AML-193 (cell line): Measurements from ENCODE around the gene TOGARAM1.
A peak's percentile ranks its signal among the peaks of the same experiment; 100 is the strongest.

ENCODE experiments used
- DNase-seq, 2 experiments: peaks; one replicate each; lab custom pipeline; 2025; lab: John Stamatoyannopoulos, UW

Gene TOGARAM1

DNA sequence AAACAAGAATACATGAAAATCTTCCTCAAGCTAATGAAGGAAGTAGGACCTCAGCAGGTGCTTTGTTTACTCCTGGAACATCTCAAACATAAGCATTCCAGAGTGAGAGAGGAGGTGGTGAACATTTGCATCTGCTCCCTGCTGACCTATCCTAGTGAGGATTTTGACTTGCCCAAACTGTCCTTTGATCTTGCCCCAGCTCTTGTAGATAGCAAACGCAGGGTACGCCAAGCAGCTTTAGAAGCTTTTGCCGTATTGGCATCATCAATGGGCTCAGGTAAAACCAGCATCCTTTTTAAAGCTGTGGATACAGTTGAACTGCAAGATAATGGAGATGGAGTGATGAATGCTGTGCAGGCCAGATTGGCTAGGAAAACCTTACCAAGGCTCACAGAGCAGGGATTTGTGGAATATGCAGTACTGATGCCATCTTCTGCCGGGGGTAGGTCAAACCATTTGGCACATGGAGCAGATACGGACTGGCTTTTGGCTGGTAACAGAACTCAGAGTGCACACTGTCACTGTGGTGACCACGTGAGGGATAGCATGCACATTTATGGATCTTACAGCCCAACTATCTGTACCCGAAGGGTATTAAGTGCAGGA lies 1.9 kb downstream of the TOGARAM1 start:
- no peak for DNase-seq

DNA sequence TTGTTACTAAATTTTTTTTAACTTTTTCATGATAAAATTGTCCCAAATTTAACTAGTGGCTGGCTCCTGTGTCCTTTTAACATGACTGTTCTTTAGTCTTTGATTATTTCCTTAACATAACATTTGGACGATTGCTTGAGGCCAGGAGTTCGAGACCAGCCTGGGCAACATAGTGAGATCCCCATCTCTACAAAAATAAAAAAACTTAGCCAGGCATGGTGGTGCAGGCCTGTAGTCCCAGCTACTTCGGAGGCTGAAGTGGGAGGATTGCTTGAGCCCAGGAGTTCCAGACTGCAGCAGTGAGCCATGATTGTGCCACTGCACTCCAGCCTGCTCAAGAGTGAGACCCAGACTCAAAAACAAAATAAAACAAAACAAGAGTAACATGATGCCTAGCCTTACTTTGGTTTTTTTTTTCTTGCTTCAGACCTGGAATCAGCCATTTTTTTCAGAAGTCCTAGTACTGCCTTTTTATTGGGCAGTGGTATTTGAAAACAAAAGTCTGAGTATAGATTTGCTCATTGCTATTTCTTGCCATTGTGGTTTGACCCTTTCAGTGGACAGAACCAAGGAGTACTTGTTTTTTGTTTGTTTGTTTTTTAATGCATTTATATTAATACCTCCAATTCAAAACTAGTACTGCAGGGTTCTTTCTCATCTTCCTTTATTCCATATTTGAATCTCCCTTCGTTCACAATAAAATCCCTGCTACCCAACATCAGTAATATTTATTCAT lies 4.8 kb downstream of the TOGARAM1 start:
- no peak for DNase-seq

- DNase-seq, result no peak
These were observed 6.7 kb downstream of the TOGARAM1 start for GRCh38 chr14:44968714-44969113.

DNA sequence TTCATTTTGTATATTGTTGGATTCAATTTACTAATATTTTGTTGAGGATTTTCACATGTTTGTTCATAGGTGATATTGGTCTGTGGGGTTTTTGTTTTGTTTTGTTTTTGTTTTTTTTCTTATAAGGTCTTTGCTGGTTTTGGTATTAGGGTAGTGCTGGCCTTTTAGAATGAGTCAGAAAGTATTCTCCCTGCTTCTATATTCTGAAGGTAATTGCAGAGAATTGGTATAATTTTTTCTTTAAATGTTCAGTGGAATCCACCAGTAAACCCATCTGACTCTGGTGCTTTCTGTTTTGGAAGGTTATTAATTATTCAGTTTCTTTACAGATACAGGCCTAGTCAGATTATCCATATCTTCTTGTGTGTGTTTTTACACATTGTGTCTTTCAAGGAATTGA lies 8.9 kb downstream of the TOGARAM1 start:
- no peak for DNase-seq

DNA sequence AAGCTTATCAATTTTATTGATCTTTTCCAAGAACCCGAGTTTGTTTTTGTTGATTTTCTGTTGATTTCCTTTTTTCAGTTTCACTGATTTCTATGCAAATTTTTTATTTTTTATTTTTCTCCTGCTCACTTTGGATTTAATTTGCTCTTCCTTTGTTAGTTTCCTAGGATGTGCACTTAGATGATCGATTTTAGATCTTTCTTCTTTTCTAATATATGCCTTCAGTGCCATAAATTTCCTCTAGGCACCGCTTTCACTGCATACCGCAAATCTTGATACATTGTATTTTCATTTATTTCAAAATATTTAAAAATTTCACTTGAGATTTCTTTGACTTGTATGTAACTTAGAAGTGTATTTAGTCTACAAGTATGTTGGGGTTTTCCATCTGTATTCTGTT lies 9.5 kb downstream of the TOGARAM1 start:
- no peak for DNase-seq

DNA sequence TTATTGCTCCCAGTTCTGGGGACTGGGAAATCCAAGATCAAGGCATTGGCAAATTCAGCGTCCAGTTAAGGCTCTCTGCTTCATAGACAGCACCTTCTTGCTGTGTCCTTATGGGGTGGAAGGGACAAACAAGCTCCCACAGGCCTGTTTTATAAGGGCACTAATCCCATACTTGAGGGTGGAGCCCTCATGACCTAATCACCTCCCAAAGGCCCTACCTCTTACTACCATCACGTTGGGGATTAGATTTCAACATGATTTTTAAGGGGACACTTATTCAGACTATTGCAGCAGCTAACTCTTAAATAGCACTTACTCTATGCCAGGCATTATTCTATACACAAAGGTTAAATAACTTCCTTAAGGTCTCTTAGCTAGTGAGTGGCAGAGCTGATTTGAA lies 17.3 kb downstream of the TOGARAM1 start:
- no peak for DNase-seq

DNA sequence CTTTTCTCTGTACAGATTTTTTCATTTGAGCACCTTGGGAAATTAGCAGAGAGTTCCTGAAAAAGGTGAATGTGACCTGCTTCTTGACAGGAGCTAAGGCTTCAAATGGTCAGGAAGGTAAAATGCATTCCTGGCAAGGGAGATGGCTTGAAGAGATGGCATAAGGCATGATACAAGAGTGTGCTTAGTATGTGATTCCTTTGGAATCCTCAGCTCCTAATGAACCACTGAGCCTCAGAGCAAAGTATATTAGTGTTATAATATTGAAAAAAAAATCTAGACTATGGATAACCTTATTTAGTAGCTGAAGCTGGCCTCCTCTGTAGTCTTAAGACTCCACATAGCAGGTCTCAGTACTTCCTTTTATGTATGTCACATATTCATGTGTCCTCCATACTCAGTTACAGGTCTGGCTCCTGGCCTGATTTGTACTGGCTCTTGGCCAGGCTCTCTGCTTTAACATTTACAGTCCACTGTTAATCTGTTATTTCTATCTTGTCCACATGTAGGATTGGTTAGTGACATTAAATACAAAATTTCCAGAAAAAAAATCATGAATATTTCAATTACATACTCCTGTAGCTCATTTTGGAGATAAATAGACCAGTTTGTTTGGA lies 17.9 kb downstream of the TOGARAM1 start:
- no peak for DNase-seq

- DNase-seq, result no peak
These were observed 19.2 kb downstream of the TOGARAM1 start for GRCh38 chr14:44981198-44981597.

- DNase-seq, result no peak
These were observed 20.6 kb downstream of the TOGARAM1 start for GRCh38 chr14:44982594-44982993.

DNA sequence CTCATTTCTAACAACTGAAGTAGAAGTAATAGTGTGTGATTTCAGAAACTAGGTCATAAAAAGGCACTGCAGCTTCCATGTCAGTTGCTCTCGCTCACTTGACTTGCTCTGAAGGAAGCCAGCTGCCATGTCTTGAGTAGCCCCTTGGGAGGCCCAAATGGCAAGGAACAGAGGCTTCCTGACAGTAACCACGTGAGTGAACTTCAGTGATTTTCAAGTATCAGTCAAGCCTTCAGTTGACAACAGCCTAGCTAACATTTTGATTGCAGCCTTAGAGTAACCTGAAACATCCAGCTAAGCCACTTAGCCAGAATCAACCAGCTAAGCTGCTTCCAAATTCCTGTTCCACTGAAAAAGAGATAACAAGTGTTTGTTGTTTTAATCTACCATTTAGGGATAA lies 26.7 kb downstream of the TOGARAM1 start:
- DNase-seq, result no peak

GRCh38 chr14:44989497-44990440 lies 27.8 kb downstream of the TOGARAM1 start:
- DNase-seq, result peak in 1 of 2 experiments; percentile 13

GRCh38 chr14:44990533-44990932 lies 28.5 kb downstream of the TOGARAM1 start:
- no peak for DNase-seq

DNA sequence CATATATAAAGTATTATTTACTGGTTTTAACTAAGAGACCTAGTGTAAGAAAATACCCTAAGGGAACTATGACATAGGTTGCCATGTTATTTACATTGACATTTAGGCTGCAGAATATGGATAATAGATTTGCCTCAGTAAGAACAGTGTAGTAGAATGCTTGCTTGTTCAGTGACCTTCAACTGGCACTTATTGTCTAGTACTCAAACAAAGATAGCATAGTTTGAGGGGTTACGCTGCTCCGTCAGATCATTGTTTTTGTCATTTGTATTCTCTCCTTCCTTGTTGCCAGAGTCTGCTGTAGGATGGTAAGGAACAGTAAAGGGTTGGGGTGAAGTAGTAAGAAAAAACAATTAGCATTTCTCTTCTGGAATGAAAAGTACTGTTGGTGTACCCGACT lies 33.2 kb downstream of the TOGARAM1 start:
- DNase-seq, result no peak

GRCh38 chr14:44995770-44996294 lies 33.8 kb downstream of the TOGARAM1 start:
- no peak for DNase-seq

- DNase-seq, result no peak
These were observed 41.9 kb downstream of the TOGARAM1 start for GRCh38 chr14:45003924-45004323.

GRCh38 chr14:45015133-45015532 lies 53.1 kb downstream of the TOGARAM1 start:
- no peak for DNase-seq

- DNase-seq, result no peak
These were observed 66.2 kb downstream of the TOGARAM1 start for GRCh38 chr14:45028107-45028626.

GRCh38 chr14:45034730-45035129 lies 72.7 kb downstream of the TOGARAM1 start:
- DNase-seq, result no peak

DNA sequence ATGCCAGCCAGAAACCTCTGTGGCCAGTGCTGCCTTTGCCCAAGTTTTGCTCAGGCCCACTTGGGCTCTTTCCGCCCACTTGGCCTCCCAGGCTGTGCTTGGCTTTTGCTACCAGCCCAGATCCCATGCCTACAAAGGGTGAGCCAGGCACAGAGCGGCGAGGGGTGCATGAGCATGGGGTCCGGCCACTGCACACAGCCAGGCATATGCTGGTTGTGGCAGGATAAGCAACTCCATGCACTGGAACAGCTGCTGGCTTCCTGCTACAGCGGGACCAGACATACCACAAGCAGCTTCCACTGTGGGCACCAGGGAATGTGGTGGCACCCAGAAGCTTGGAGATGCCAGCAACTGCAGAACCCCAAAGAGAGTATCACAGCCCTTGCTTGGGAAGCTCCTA lies 76.3 kb downstream of the TOGARAM1 start:
- DNase-seq, result no peak

DNA sequence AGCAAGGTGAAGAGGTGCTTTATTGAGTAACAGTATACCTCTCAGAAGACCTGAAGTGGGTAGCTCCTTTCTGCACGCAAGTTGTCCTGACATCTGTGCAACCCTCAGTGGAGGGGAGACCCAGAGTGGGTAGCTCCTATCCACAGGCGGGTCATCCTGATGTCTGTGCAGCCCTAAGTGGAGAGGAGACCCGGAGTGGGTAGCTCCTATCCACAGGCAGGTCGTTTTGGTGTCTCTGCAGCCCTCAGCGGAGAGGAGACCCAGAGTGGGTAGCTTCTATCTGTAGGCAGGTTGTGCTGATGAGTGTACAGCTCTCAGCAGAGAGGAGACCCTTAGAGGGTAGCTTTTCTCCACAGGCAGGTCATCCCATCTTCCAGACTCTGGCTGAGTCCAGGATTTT lies 76.9 kb downstream of the TOGARAM1 start:
- no peak for DNase-seq

- DNase-seq, result no peak
These were observed 77.4 kb downstream of the TOGARAM1 start for GRCh38 chr14:45039390-45039789.

- no peak for DNase-seq
These were observed 79.7 kb downstream of the TOGARAM1 start for GRCh38 chr14:45041641-45042040.
